ENCODE measurements around the gene HMGCS1.
"Not testable (repeated sequence)": the region's sequence is repeated elsewhere in the genome, so short reads cannot be mapped to it uniquely, and the experiment has no call there.

The HMGCS1 gene

GRCh38 chr5:43312076-43312661, 1.0 kb downstream of the HMGCS1 start:
- Histone ChIP-seq H3K9ac (ENCODE audit: low read depth, low read length) (peak overlapping the region; percentile 32), H3K4me1 (ENCODE audit: control insufficient read depth, insufficient read depth, low read length) (peaks cover 12% of the 10 kb centered on the region)

GRCh38 chr5:43309637-43310036, 3.6 kb downstream of the HMGCS1 start:
- Histone ChIP-seq H3K27me3 (ENCODE audit: control insufficient read depth, insufficient read depth, low read length) (no peaks in the 10 kb centered on the region), H3K4me3 (ENCODE audit: low read depth, low read length) (no peak overlapping the region), H3K9me3 (ENCODE audit: control insufficient read depth, insufficient read depth, low read length) (no peaks in the 10 kb centered on the region), H3K4me1 (ENCODE audit: control insufficient read depth, insufficient read depth, low read length) (peaks cover 12% of the 10 kb centered on the region), H3K36me3 (ENCODE audit: control insufficient read depth, insufficient read depth, low read length) (no peaks in the 10 kb centered on the region), H3K9ac (ENCODE audit: low read depth, low read length) (no peak overlapping the region)

More at GRCh38 chr5:43312076-43312661, 1.0 kb downstream of the HMGCS1 start:
- no peaks in the 10 kb centered on the region for H3K27me3 ChIP-seq (ENCODE audit: control insufficient read depth, insufficient read depth, low read length)
- peak overlapping the region; percentile 96 for H3K4me3 ChIP-seq (ENCODE audit: low read depth, low read length)
- no peaks in the 10 kb centered on the region for H3K9me3 ChIP-seq (ENCODE audit: control insufficient read depth, insufficient read depth, low read length)
- no peaks in the 10 kb centered on the region for H3K36me3 ChIP-seq (ENCODE audit: control insufficient read depth, insufficient read depth, low read length)

GRCh38 chr5:43309122-43309521, 4.1 kb downstream of the HMGCS1 start:
- no peak overlapping the region for H3K4me3 ChIP-seq (ENCODE audit: low read depth, low read length)
- no peaks in the 10 kb centered on the region for H3K27me3 ChIP-seq (ENCODE audit: control insufficient read depth, insufficient read depth, low read length)
- no peak overlapping the region for H3K9ac ChIP-seq (ENCODE audit: low read depth, low read length)
- H3K4me1 ChIP-seq (ENCODE audit: control insufficient read depth, insufficient read depth, low read length), result peaks cover 10% of the 10 kb centered on the region
- H3K9me3 ChIP-seq (ENCODE audit: control insufficient read depth, insufficient read depth, low read length), result no peaks in the 10 kb centered on the region
- H3K36me3 ChIP-seq (ENCODE audit: control insufficient read depth, insufficient read depth, low read length), result no peaks in the 10 kb centered on the region

GRCh38 chr5:43306954-43307353, 6.3 kb downstream of the HMGCS1 start:
- not testable (repeated sequence) for H3K9me3 ChIP-seq (ENCODE audit: control insufficient read depth, insufficient read depth, low read length); H3K4me3 ChIP-seq (ENCODE audit: low read depth, low read length); H3K36me3 ChIP-seq (ENCODE audit: control insufficient read depth, insufficient read depth, low read length); H3K27me3 ChIP-seq (ENCODE audit: control insufficient read depth, insufficient read depth, low read length); H3K9ac ChIP-seq (ENCODE audit: low read depth, low read length); H3K4me1 ChIP-seq (ENCODE audit: control insufficient read depth, insufficient read depth, low read length)

GRCh38 chr5:43305948-43306565, 7.2 kb downstream of the HMGCS1 start:
- H3K9me3 ChIP-seq (ENCODE audit: control insufficient read depth, insufficient read depth, low read length), result no peaks in the 10 kb centered on the region
- peaks cover 4% of the 10 kb centered on the region for H3K4me1 ChIP-seq (ENCODE audit: control insufficient read depth, insufficient read depth, low read length)
- H3K9ac ChIP-seq (ENCODE audit: low read depth, low read length), result no peak overlapping the region
- no peak overlapping the region for H3K4me3 ChIP-seq (ENCODE audit: low read depth, low read length)
- no peaks in the 10 kb centered on the region for H3K36me3 ChIP-seq (ENCODE audit: control insufficient read depth, insufficient read depth, low read length)
- no peaks in the 10 kb centered on the region for H3K27me3 ChIP-seq (ENCODE audit: control insufficient read depth, insufficient read depth, low read length)

GRCh38 chr5:43304525-43304924, 8.7 kb downstream of the HMGCS1 start:
- H3K9me3 ChIP-seq (ENCODE audit: control insufficient read depth, insufficient read depth, low read length), result no peaks in the 10 kb centered on the region
- H3K36me3 ChIP-seq (ENCODE audit: control insufficient read depth, insufficient read depth, low read length), result no peaks in the 10 kb centered on the region
- H3K4me1 ChIP-seq (ENCODE audit: control insufficient read depth, insufficient read depth, low read length), result peaks cover 1% of the 10 kb centered on the region
- no peaks in the 10 kb centered on the region for H3K27me3 ChIP-seq (ENCODE audit: control insufficient read depth, insufficient read depth, low read length)
- no peak overlapping the region for H3K9ac ChIP-seq (ENCODE audit: low read depth, low read length)
- no peak overlapping the region for H3K4me3 ChIP-seq (ENCODE audit: low read depth, low read length)

GRCh38 chr5:43303242-43303641, 10.0 kb downstream of the HMGCS1 start:
- no peak overlapping the region for H3K4me3 ChIP-seq (ENCODE audit: low read depth, low read length)
- H3K9me3 ChIP-seq (ENCODE audit: control insufficient read depth, insufficient read depth, low read length), result no peaks in the 10 kb centered on the region
- no peaks in the 10 kb centered on the region for H3K27me3 ChIP-seq (ENCODE audit: control insufficient read depth, insufficient read depth, low read length)
- no peaks in the 10 kb centered on the region for H3K4me1 ChIP-seq (ENCODE audit: control insufficient read depth, insufficient read depth, low read length)
- H3K36me3 ChIP-seq (ENCODE audit: control insufficient read depth, insufficient read depth, low read length), result no peaks in the 10 kb centered on the region
- no peak overlapping the region for H3K9ac ChIP-seq (ENCODE audit: low read depth, low read length)

- no peaks in the 10 kb centered on the region for H3K27me3 ChIP-seq (ENCODE audit: control insufficient read depth, insufficient read depth, low read length)
- H3K4me1 ChIP-seq (ENCODE audit: control insufficient read depth, insufficient read depth, low read length), result no peaks in the 10 kb centered on the region
- no peaks in the 10 kb centered on the region for H3K36me3 ChIP-seq (ENCODE audit: control insufficient read depth, insufficient read depth, low read length)
- H3K9ac ChIP-seq (ENCODE audit: low read depth, low read length), result no peak overlapping the region
- no peaks in the 10 kb centered on the region for H3K9me3 ChIP-seq (ENCODE audit: control insufficient read depth, insufficient read depth, low read length)
- H3K4me3 ChIP-seq (ENCODE audit: low read depth, low read length), result no peak overlapping the region
Measured at GRCh38 chr5:43302481-43302880, 10.7 kb downstream of the HMGCS1 start.

GRCh38 chr5:43301653-43302091, 11.5 kb downstream of the HMGCS1 start:
- no peak overlapping the region for H3K9ac ChIP-seq (ENCODE audit: low read depth, low read length)
- no peaks in the 10 kb centered on the region for H3K9me3 ChIP-seq (ENCODE audit: control insufficient read depth, insufficient read depth, low read length)
- H3K27me3 ChIP-seq (ENCODE audit: control insufficient read depth, insufficient read depth, low read length), result no peaks in the 10 kb centered on the region
- no peak overlapping the region for H3K4me3 ChIP-seq (ENCODE audit: low read depth, low read length)
- H3K36me3 ChIP-seq (ENCODE audit: control insufficient read depth, insufficient read depth, low read length), result peaks cover 8% of the 10 kb centered on the region
- no peaks in the 10 kb centered on the region for H3K4me1 ChIP-seq (ENCODE audit: control insufficient read depth, insufficient read depth, low read length)

- H3K9me3 ChIP-seq (ENCODE audit: control insufficient read depth, insufficient read depth, low read length), result no peaks in the 10 kb centered on the region
- H3K4me3 ChIP-seq (ENCODE audit: low read depth, low read length), result no peak overlapping the region
- no peaks in the 10 kb centered on the region for H3K27me3 ChIP-seq (ENCODE audit: control insufficient read depth, insufficient read depth, low read length)
- H3K9ac ChIP-seq (ENCODE audit: low read depth, low read length), result no peak overlapping the region
- H3K36me3 ChIP-seq (ENCODE audit: control insufficient read depth, insufficient read depth, low read length), result peaks cover 14% of the 10 kb centered on the region
- H3K4me1 ChIP-seq (ENCODE audit: control insufficient read depth, insufficient read depth, low read length), result no peaks in the 10 kb centered on the region
Measured at GRCh38 chr5:43300112-43300511, 13.1 kb downstream of the HMGCS1 start.

- H3K36me3 ChIP-seq (ENCODE audit: control insufficient read depth, insufficient read depth, low read length), result peaks cover 20% of the 10 kb centered on the region
Measured at GRCh38 chr5:43298443-43298842, 14.8 kb downstream of the HMGCS1 start.

GRCh38 chr5:43296835-43297234, 16.4 kb downstream of the HMGCS1 start:
- no peaks in the 10 kb centered on the region for H3K4me1 ChIP-seq (ENCODE audit: control insufficient read depth, insufficient read depth, low read length)
- H3K27me3 ChIP-seq (ENCODE audit: control insufficient read depth, insufficient read depth, low read length), result no peaks in the 10 kb centered on the region
- peaks cover 20% of the 10 kb centered on the region for H3K36me3 ChIP-seq (ENCODE audit: control insufficient read depth, insufficient read depth, low read length)
- no peak overlapping the region for H3K4me3 ChIP-seq (ENCODE audit: low read depth, low read length)
- no peak overlapping the region for H3K9ac ChIP-seq (ENCODE audit: low read depth, low read length)
- no peaks in the 10 kb centered on the region for H3K9me3 ChIP-seq (ENCODE audit: control insufficient read depth, insufficient read depth, low read length)

More at GRCh38 chr5:43298443-43298842, 14.8 kb downstream of the HMGCS1 start:
- no peaks in the 10 kb centered on the region for H3K4me1 ChIP-seq (ENCODE audit: control insufficient read depth, insufficient read depth, low read length)
- H3K4me3 ChIP-seq (ENCODE audit: low read depth, low read length), result no peak overlapping the region
- no peak overlapping the region for H3K9ac ChIP-seq (ENCODE audit: low read depth, low read length)
- H3K27me3 ChIP-seq (ENCODE audit: control insufficient read depth, insufficient read depth, low read length), result no peaks in the 10 kb centered on the region
- H3K9me3 ChIP-seq (ENCODE audit: control insufficient read depth, insufficient read depth, low read length), result no peaks in the 10 kb centered on the region
